GM18873 (cell line): ENCODE results near the gene DTL.

Experiments
- ATAC-seq: cut with Tn5 transposase; IDR thresholded peaks from one replicate; pipeline ENCODE4 v1.9.1; 2021; ENCODE audit warnings: mild to moderate bottlenecking, moderate library complexity, moderate number of reproducible peaks; ENCODE audit not compliant: unreplicated experiment, low FRiP score

The DTL gene

DNA sequence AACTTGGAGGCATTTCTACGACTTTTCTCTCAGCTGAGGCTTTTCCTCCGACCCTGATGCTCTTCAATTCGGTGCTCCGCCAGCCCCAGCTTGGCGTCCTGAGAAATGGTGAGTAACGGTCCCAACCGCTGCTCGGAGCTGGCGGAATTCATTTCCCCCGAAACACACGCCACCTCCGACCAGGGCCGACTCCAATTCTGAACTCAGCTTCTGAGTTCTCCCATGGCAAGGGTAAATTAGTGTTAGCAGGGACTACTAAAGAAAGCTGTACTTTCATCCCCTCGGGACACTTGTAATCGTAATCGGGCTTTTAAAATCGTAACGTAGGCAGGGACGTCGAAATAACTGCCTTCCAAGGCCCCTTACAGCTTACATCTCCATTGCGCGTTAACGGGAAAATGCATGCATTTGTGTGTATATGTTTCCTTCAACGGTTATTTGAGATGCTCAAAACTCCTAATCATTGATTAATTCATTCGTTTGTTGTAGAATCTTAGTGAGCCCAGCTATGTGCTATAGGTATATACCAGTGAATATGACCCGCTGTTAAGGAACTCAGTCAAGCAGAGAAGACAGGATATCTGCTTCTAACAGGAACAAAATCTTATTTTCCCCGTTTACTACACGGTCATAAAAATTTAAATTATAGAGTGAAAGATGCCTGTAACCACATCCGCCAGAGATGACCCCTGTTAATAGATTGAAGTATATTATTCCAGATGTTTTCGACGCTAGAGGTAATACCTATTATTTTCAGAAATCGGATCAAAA, 472 bp downstream of the DTL start:
- peak; percentile 6 for ATAC-seq

DNA sequence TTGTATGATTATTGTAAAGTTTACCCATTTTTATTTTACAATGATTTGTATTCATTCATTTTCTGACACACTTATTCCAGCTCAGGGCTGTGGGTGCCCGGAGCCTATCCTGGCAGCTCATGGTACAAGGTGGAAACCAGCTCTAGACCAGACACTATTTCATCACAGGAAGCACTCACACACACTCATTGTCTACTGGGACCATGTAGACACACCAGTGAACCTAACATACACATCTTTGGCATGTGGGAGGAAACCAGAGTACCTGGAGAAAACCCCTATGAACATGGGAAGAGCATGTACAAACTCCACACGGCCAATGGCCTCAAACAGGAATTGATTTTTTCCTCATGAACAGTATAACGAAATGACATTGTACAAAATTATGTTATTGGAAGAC, 2.4 kb downstream of the DTL start:
- no peak for ATAC-seq

DNA sequence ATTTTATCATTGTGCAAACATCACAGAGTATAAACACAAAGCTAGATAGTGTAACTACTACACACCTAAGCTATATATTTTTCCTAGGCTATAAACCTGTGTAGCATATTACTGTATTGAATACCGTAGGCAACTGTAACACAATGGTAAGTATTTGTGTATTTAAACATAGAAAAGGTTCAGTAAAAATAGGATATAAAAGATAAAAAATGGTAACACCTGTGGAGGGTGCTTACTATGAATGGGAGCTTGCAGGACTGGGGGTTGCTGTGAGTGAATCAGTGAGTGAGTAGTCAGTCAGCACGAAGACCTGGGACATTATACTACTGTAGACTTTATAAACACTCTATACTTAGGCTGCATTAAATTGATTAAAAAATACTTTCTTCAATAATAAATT, 4.1 kb downstream of the DTL start:
- no peak for ATAC-seq

DNA sequence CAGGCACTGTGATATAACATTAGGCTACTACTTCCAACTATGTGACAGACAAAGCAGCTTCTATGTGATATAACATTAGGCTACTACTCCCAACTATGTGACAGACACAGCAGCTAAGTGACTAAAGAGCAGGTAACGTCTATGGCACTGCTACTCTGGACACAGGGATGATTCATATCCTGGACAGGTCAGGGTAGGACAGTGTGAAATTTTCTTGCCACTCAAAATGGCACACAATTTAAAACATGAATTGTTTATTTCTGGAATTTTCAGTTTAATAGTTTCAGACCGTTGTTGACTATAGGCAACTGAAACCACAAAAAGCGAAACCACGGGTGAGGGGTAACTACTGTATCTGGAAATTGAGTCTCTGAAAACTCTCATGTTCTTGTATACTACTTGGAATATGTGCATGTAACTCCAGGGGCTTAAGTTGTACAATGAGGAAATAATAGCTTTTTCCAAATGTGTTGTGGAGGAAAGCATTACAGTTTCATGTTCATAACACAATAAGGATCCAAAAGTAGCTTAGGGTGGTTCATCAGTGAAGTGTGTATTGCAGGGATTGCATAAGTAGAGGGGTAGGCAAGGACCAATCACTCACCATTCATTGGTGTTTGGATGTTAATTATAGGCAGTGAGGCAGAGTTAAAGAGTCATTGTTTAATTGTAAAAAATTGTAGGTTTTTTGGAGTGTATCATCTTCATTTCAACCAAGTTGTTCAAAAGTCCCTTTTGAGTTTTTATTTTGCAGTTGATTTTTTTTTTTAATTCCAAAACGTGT, 5.3 kb downstream of the DTL start:
- ATAC-seq, result no peak

DNA sequence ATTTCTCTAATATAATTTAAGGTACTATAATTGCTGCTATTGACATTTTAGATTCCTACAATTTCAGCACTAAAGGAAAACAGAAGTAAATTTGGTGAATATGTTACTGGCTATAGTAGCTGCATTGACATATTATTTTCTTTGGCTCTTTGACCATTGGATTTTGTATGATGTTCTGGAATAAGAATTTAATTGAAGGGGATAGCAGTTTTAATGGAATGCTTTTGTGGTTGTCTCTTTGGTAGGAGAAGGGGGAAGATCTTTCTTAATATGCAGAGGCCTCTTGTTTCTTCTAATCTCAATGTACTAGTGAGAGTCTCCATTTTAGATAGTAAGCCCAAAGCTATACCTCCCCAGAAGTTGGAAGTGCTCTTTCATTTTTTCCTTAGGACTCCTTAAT, 6.9 kb downstream of the DTL start:
- ATAC-seq, result no peak

DNA sequence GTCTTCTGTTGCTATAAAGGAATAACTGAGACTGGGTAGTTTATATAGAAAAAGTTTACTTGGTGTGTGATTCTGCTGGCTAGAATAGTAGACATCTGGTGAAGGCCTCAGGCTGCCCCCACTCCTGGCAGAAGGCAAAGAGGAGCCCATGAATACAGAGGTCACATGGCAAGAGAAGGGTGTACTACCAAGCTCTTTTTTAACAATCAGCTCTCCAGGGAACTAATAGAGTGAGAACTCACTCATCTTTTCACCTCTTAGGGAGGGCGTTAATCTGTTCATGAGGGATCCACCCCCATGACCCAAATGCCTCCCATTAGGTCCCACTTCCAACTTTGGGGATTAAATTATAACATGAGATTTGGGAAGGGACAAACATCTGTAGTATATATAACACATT, 9.3 kb downstream of the DTL start:
- no peak for ATAC-seq

DNA sequence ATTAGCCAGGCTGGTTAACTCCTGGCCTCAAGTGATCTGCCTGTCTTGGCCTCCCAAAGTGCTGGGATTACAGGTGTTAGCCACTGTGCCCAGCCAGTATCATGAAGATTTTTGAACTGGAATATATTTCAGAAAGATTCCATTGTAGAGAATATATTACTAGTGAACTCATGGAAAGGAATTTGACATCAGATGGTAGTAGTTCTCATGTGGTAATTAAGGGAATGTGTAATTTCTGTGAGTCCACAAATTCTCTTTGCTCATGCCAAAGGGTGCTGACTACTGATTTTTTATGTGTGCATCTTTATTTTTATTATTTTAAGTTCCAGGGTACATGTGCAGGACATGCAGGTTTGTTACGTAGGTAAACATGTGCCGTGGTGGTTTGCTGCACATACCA, 10.4 kb downstream of the DTL start:
- ATAC-seq, result no peak

DNA sequence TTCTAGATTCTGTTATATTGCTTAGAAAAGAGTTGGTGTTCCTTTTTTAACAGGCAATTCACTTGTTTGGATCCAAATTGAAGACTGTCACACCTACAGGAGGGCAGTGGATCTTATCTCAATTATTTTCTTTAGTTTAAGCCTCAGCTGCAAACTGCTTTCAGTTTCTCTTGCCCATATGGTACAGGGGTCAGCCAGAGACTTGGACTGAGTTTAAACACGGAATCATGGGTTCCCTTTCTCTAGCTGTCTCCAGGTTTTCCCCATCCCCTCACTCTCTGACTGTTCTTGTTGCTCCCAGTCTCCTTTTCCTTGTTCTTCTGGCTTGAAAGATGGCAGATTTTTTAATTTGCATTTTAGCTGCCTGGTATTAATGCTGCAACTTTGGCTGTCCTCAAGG, 18.4 kb downstream of the DTL start:
- no peak for ATAC-seq

DNA sequence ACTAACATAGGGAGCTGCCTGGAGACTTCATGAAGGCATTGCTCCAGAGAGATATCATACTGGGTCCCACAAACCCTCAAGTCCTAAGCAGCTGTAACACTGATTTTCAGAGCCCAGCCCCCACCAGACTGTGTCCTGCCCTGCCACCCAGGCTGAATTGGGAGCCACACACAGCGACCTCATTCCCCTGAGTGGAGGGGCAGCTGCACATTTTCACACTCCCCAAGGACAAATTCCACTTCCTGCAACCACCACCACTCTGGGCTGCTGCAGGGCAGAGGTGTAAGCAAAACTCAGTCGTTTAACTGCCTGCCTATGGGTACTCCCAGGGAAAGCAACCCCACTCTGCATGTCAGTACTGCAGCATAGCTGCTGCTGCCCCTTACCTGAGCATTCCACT, 19.8 kb downstream of the DTL start:
- no peak for ATAC-seq

DNA sequence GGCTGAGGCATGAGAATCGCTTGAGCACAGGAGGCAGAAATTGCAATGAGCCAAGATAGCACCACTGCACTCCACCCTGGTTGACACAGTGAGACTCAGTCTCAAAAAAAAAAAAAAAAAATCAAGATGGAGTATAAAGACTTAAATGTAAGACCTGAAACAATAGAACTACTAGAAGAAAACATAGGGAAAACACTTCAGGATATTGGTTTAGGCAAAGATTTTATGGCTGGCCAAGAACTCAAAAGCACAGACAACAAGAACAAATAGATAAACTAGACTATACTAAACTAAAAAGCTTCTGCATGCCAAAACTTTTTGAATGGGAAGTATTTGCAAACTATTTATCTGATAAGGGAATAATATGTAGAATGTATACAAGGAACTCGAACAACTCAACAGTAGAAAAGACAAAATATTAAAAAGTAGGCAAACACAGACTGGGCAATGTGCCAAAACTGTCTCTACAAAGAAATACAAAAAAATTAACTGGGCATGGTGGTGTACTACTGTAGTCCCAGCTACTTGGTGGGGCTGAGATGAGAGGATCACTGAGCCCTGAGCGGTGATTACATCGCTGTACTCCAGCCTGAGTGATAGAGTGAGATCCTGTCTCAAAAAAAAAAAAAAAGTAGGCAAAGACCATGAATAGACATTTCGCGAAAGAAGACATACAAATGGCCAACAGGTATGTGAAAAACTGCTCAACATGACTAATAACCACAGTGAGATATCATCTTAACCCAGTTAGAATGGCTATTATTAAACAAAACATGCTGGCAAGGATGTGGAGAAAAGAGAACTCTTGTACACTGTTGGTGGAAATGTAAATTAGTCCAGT, 25.3 kb downstream of the DTL start:
- no peak for ATAC-seq

DNA sequence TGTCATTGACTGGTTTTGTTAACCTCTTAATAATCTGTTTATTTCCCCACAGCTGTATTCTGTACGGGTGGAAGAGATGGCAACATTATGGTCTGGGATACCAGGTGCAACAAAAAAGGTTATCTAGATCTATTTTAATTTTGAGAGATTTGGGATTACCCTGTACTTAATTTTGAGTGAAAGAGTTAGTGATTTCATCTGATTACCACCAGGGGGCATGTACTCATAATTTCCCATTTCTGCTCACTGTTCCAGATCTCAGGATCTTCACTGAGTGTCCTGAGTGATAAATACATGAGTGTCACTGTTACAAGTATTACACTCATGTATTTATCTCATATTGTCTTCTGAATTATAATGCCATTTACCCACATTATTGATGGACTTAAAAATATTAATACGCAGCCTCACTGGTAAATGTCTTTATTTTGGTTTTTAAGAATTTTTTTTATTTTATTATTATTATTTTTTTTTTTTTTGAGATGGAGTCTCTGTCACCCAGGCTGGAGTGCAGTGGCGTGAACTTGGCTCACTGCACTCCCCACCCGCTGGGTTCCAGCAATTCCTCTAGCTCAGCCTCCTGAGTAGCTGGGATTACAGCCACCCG, 27.4 kb downstream of the DTL start:
- ATAC-seq, result no peak

DNA sequence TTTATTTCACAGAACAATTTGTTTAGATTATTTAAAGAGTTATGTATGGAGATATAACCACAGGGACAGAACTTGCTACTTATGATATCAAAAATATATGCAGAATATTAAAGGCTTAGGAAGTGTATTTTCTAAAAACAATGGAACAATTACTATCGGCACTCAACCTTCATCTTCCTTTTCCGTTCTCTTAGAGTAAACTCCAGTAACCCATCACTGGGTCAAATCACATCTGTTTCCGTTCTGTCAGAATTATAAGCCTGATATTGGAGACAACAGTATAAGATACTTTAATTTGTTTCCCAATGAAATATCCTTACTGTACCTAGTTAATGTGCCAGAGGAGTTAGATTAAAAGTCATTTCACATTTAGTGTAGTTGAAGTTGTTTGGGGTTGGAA, 32.2 kb downstream of the DTL start:
- ATAC-seq, result no peak

DNA sequence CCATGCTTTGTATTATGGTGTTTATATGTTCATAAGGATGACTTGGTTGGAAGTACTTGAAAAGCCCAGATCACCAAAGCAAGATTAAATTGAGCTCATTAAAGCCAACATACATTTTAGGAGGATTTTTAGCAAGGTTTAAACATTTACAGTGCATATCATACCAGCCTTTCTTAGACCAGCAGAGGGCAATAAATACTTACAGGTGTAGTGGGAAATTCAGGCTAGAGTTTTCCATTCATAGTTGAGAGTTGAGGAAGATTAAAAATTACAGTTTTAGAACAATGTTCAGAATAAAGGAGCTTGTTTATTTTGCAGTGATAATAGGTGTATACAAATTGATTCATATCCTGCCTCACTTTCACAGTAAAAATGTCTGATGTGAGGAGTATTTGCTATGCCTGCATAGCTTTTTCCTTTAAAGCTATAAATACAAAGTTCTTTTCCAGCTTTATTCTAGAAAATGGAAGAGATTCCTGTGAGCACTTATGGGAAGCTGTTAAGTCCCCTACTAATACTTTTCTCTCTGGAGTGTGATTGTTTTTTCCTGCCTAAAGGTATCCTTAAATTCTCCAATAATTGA, 35.3 kb downstream of the DTL start:
- no peak for ATAC-seq

DNA sequence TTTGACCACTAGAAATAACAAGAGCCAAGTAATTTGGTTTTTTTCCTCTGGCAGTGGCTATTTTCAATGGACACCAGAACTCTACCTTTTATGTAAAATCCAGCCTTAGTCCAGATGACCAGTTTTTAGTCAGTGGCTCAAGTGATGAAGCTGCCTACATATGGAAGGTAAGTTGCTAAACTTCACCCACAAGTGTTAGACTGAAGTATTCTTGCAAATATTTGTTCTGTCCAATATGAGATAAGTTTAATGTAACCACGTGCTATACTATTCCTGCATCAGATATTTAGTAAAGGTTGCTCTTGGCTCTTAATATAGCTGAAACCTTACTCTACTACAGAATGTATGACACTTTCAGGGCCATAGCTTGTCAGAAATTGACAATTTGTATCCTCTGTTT, 36.5 kb downstream of the DTL start:
- ATAC-seq, result no peak

DNA sequence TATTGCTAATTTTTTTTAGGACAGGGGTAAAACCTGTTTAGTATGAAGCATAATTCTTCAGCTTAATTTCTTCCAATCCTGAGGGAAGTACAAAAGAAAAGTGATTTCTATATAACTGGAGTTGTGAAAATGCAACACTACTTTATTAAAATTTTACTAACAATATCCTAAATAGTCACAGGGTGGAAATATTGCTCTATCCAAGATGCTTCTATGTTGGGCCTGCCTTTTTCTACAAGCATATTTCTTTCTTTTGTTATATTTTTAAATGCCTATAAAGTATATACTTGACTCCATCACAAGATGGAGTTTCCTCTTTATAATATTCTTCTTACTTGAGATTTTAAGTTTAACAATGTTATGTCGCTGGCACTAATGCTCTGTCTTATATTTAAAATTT, 37.9 kb downstream of the DTL start:
- no peak for ATAC-seq

DNA sequence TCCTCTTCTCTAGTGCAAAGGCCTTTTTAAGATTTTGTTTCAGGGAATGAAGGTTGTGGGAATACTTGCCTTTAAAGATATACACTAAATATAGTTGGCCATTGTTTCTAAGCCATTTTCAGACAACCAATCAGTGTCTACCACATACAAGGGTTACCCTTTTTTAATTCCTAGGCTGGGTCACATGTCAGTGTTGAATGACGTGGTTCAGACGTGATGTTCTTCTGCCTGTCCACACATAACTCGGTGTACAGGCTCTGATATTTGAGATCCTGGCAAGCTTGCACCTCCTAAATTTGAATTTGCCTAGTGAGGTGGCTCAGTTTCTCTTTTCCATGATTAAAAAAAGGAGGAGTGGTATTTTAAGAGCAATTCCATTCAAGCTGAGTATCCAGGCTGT, 38.8 kb downstream of the DTL start:
- no peak for ATAC-seq

DNA sequence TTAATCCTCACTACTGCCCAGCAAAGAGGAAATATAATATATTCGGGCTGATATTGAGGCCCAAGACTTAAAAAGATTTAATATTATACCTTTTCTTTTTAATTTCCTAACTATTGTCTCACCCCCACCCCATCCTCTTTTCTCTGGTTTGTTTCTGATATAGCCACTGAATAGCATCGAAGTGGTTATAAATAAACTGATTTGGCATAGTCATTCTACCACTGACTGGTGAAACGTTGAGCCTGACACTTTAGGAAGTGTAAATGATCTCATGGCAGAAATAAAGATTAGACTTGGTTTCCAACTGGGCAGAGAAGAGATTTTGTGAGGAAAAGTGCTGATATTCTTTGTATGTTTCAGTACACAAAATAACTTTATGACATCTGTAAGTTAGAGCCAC, 39.3 kb downstream of the DTL start:
- no peak for ATAC-seq

DNA sequence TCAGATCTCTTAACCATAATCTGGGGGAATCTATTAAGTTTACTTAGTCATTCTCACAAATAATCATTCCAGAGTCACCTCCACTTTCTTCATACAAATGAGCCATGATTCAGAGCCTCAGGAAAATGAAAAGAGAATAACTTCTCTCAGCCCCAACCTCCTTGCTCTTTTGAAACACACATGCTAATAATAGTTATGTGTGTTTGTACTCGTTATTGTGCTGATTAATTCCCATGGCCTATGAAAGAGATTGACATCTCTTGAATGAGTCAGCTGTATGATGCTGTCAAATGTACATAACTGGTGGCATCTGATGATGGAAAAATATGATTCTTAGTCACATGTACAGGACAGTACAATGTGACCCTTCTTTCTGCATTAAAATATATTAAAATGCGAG, 41.5 kb downstream of the DTL start:
- no peak for ATAC-seq

DNA sequence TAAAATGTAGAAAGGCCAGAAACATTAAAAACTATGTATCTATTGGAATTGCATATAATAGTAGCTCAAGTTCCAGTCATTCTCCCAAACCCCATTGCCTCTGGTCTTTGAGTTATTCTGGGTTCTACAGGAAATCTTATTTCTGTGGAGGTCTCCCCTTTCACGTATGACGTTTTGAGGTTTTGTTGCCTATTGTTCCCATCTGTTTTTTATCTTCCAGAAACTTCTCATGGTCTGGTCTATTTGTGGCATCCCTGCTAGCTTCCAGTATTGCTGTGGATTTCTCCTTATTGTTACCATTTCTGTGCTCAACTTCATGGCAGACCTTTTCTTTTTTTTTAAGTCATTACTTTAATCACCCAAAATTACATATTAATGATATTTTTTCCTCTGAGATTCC, 43.3 kb downstream of the DTL start:
- no peak for ATAC-seq

DNA sequence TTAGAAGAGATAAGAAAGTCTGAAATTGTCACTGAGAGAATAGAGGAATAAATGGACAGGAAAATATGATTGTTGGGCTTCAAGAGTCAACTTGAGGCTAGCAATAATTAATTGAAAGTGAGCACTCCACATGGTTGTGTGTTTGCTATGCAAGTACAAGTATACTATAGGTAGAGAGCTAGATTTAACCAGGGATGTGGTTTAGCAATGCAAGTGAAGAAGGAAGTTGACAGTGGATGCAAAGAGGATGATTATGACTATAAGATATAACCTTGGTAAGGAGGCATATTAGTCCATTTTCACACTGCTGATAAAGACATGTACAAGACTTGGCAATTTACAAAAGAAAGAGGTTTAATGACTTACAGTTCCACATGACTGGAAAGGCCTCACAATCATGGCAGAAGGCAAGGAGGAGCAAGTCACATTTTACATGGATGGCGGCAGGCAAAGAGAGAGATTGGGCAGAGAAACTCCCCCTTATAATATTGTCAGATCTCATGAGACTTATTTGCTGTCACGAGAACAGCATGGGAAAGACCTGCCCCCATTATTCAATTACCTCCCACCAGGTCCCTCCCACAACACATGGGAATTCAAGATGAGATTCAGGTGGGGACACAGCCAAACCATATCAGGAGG, 47.3 kb downstream of the DTL start:
- no peak for ATAC-seq
